GM12878 (cell line): ENCODE data around the gene SLIT1. TPM values are rescaled to one million over a fixed set of nuclear protein-coding genes. Genes with fewer than 3 reads are reported as not detected.

ENCODE experiments used
- ATAC-seq: fragments of 200-7000 bp; cut with Tn5 transposase; 3 replicates; pipeline ENCODE4 v1.9.1; 2020; ENCODE audit warnings: mild to moderate bottlenecking, moderate library complexity
- BruUV-seq: library from RNA; stranded (reverse); fragments of 400-500 nt; replicated peaks from 2 replicates; lab custom pipeline; 2021; lab: Mats Ljungman, UMichigan
- CTCF ChIA-PET: fragments of 300-600 bp; sonication (Branson Sonifier 250); formaldehyde crosslinking; extraction: SDS; loops from one replicate; lab custom pipeline; 2021; ENCODE audit warnings: inconsistent platforms; lab: Yijun Ruan, JAX
- POLR2A ChIA-PET: fragments of 350-600 bp; formaldehyde crosslinking; extraction: SDS; loops from one replicate; lab custom pipeline; 2021; ENCODE audit warnings: inconsistent platforms; lab: Charles Lee
- RAD21 ChIA-PET: fragments of 300-600 bp; sonication (Branson Sonifier 250); formaldehyde crosslinking; loops from one replicate; lab custom pipeline; 2023; ENCODE audit warnings: antibody characterized with exemption; ENCODE audit not compliant: unreplicated experiment; lab: Charles Lee
- SMC1A ChIA-PET: fragments of 300-600 bp; sonication (Branson Sonifier 250); formaldehyde crosslinking; loops from one replicate; lab custom pipeline; 2023; ENCODE audit not compliant: unreplicated experiment, uncharacterized antibody; lab: Charles Lee
- DNase-seq: peaks from one replicate; pipeline ENCODE4 v3.0.0-alpha.2; 2011; ENCODE audit warnings: low read depth, low spot score
- FAIRE-seq: peaks from 3 replicates; lab custom pipeline; 2011; peaks lifted over from hg19 to GRCh38; lab: Jason Lieb, UNC
- H2AFZ ChIP-seq: 2 replicates; pipeline ENCODE4 v1.6.0; 2011; ENCODE audit warnings: low read depth, low read length, control low read depth; ENCODE audit not compliant: control insufficient read depth
- H3K27ac ChIP-seq: 2 replicates; pipeline ENCODE4 v1.5.1; 2011; ENCODE audit warnings: control low read depth; ENCODE audit not compliant: control insufficient read depth, insufficient read depth
- H3K27me3 ChIP-seq, 2 experiments: replicated peaks in 1 of 2; 2 replicates each; pipeline versions ENCODE4 v1.6.0 to v1.6.1; 2011; ENCODE audit warnings: low read length in 1 of 2; ENCODE audit not compliant: control insufficient read depth in 2 of 2, insufficient read depth in 2 of 2
- H3K36me3 ChIP-seq, 2 experiments: 2 replicates each; pipeline ENCODE4 v1.5.1; 2011; ENCODE audit warnings: low read length in 1 of 2; ENCODE audit not compliant: control insufficient read depth in 2 of 2, insufficient read depth in 2 of 2
- H3K4me1 ChIP-seq: 2 replicates; pipeline ENCODE4 v1.6.1; 2011; ENCODE audit warnings: mild to moderate bottlenecking, low read length, moderate library complexity, mixed read lengths; ENCODE audit not compliant: control insufficient read depth, insufficient read depth
- H3K4me2 ChIP-seq: 2 replicates; pipeline ENCODE4 v1.6.0; 2011; ENCODE audit warnings: control low read depth; ENCODE audit not compliant: control insufficient read depth, insufficient read depth
- H3K4me3 ChIP-seq: fragments of 200-600 bp; sonication (generic); 2 replicates; pipeline ENCODE4 v1.5.1; 2016
- H3K79me2 ChIP-seq: 2 replicates; pipeline ENCODE4 v1.6.0; 2011; ENCODE audit warnings: low read length; ENCODE audit not compliant: control insufficient read depth, insufficient read depth
- H3K9ac ChIP-seq: 2 replicates; pipeline ENCODE4 v1.8.0; 2011; ENCODE audit warnings: low read length, control low read depth, mixed read lengths; ENCODE audit not compliant: control insufficient read depth, insufficient read depth
- H3K9me3 ChIP-seq: replicated peaks from 3 replicates; pipeline ENCODE4 v1.5.1; 2011; ENCODE audit warnings: mild to moderate bottlenecking, low read length; ENCODE audit not compliant: control insufficient read depth, insufficient read depth
- H4K20me1 ChIP-seq: 2 replicates; pipeline ENCODE4 v1.6.0; 2011; ENCODE audit not compliant: control insufficient read depth, insufficient read depth
- BACH1 ChIP-seq: fragments of 450-650 bp; IDR thresholded peaks from 2 replicates; pipeline ENCODE4 v1.6.1; 2017; ENCODE audit warnings: mild to moderate bottlenecking, borderline replicate concordance
- CHD4 ChIP-seq: fragments of 200-600 bp; sonication (generic); IDR thresholded peaks from 2 replicates; pipeline ENCODE4 v1.6.1; 2016; ENCODE audit warnings: mild to moderate bottlenecking
- HDGF ChIP-seq: fragments of 450-650 bp; IDR thresholded peaks from 2 replicates; pipeline ENCODE4 v1.6.1; 2016; ENCODE audit warnings: antibody characterized with exemption
- SMAD1 ChIP-seq: fragments of 450-650 bp; IDR thresholded peaks from 2 replicates; pipeline ENCODE4 v1.6.1; 2018; ENCODE audit warnings: mild to moderate bottlenecking, low read depth; ENCODE audit not compliant: partially characterized antibody
- STAT3 ChIP-seq: IDR thresholded peaks from 2 replicates; pipeline ENCODE4 v1.6.1; 2011; ENCODE audit warnings: low read depth, low read length, improper control_type of control experiment
- ZZZ3 ChIP-seq: IDR thresholded peaks from 2 replicates; pipeline ENCODE4 v1.6.1; 2011; ENCODE audit warnings: low read depth; ENCODE audit not compliant: control insufficient read depth, insufficient read length
- WGBS: methylation state at CpG from one replicate; pipeline ENCODE4 v1.1.6; 2016; ENCODE audit warnings: low lambda C conversion rate; ENCODE audit not compliant: insufficient replicate concordance, insufficient coverage; ENCODE audit errors: missing lambda C conversion rate; 5-methylcytosine and 5-hydroxymethylcytosine counted together
- in situ Hi-C: fragments of 300-500 bp; cut with MboI; formaldehyde crosslinking; loops from 9 replicates; pipeline ENCODE4 v1.14.3; 2018; ENCODE audit warnings: mixed read lengths
- intact Hi-C: fragments of 100-400 bp; cut with micrococcal nuclease; formaldehyde crosslinking; loops from one replicate; pipeline ENCODE4 v1.14.2; 2022; ENCODE audit not compliant: unreplicated experiment
- polyA plus RNA-seq, 11 experiments: library from polyadenylated mRNA; depleted of rRNA in 4 of 11; unstranded in 6 of 11; stranded (reverse) in 5 of 11; fragments of >200 nt; fragmentation: Nextera tagmentation in 4 of 11; fragmentation: Illumina TruSeq in 1 of 11; extraction: Ambion mirVana in 4 of 11; extraction: Trizol in 1 of 11; gene quantifications; 1 replicate in 1 of 11; 2 replicates in 10 of 11; pipeline versions ENCODE4 v1.2.1 to v1.2.3, GENCODE V29; 2011 to 2016; ENCODE audit warnings: inconsistent platforms in 2 of 11, missing spikeins in 2 of 11, low read depth in 1 of 11
- total RNA-seq, 4 experiments: library from RNA; depleted of rRNA in 3 of 4; stranded (reverse); fragments of >200 nt in 3 of 4; fragmentation: Illumina TruSeq in 1 of 4; extraction: Trizol in 1 of 4; gene quantifications; 2 replicates each; pipeline versions ENCODE4 v1.2.1 to v1.2.3, GENCODE V29; 2013 to 2021
- TF ChIP-seq, protein P1 (sequence below): IDR thresholded peaks from 2 replicates; pipeline ENCODE4 v1.6.1; 2012; ENCODE audit warnings: low read depth, low read length, improper control_type of control experiment
- TF ChIP-seq, protein P2 (sequence below): IDR thresholded peaks from 2 replicates; pipeline ENCODE4 v1.6.1; 2011; ENCODE audit warnings: mild to moderate bottlenecking, low read depth, low read length, moderate library complexity; ENCODE audit not compliant: insufficient replicate concordance
- TF ChIP-seq, protein P3 (sequence below): IDR thresholded peaks from 2 replicates; pipeline ENCODE4 v1.6.1; 2011; ENCODE audit warnings: borderline replicate concordance, low read depth, mild to moderate bottlenecking, moderate library complexity, low read length; ENCODE audit not compliant: insufficient read depth, poor library complexity, severe bottlenecking

SLIT1 gene
- total and polyA plus RNA-seq, 10 of the 15 experiments (the other 5 are each of a cell fraction or from before 2014, with no cell fraction given) = 0.04 to 0.19 (median 0.06) TPM; not detected in 4

DNA sequence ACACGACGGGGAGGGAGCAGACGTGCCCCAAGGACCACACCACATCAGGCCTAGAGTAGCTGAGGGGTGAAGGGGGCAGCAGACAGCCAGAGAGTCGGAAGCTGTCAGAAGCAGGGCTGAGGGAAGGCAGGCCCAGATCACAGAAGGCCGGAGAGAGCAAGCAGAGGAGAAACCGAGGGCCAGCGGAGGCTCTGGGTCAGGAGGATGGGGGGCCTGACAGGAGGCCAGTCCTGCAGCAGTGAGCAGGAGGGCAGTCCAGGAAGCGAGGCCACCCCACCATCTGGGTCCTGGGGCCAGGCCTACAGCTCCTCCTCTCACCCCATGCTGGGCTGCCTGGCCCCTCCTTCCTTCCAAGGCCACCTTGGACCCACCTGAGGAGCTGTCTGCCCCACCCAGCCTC lies 20.3 kb downstream of the SLIT1 start:
- intact Hi-C loops (no loop called here), in situ Hi-C loops (no loop called here)
- CTCF ChIA-PET = interaction anchor here (0.6 kb wide), 2 partner anchors 25 to 876 kb away, joined by 3 read pairs; no protein-coding TSS in a partner anchor
- Histone ChIP-seq H3K79me2 (no peaks in the 10 kb centered on the region), H3K4me2 (no peak overlapping the region), H3K9me3 (no peaks in the 10 kb centered on the region), H3K27me3 (no peaks in the 10 kb centered on the region; a peak in 1 of 4 replicates), H3K9ac (no peak overlapping the region), H3K36me3 (no peaks in the 10 kb centered on the region), H3K4me3 (no peak overlapping the region), H4K20me1 (no peaks in the 10 kb centered on the region), H2AFZ (no peak overlapping the region), H3K27ac (no peak overlapping the region), H3K4me1 (no peaks in the 10 kb centered on the region)
- RAD21 ChIA-PET = interaction anchor here (0.8 kb wide), 1 partner anchor 93 kb away, joined by 4 read pairs; no protein-coding TSS in a partner anchor
- POLR2A ChIA-PET = no interaction called here
- no peak for FAIRE-seq
- DNase-seq = no peak
- 62% methylated on average over 8 of the region's 8 CpGs for WGBS
- BruUV-seq = no TSS peak
- SMC1A ChIA-PET = no interaction called here
- ATAC-seq = no peak
- TF ChIP-seq, protein P1, sequence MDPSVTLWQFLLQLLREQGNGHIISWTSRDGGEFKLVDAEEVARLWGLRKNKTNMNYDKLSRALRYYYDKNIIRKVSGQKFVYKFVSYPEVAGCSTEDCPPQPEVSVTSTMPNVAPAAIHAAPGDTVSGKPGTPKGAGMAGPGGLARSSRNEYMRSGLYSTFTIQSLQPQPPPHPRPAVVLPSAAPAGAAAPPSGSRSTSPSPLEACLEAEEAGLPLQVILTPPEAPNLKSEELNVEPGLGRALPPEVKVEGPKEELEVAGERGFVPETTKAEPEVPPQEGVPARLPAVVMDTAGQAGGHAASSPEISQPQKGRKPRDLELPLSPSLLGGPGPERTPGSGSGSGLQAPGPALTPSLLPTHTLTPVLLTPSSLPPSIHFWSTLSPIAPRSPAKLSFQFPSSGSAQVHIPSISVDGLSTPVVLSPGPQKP = no peak
- TF ChIP-seq BACH1 = no peak
- no peak for TF ChIP-seq ZZZ3
- TF ChIP-seq, protein P2, sequence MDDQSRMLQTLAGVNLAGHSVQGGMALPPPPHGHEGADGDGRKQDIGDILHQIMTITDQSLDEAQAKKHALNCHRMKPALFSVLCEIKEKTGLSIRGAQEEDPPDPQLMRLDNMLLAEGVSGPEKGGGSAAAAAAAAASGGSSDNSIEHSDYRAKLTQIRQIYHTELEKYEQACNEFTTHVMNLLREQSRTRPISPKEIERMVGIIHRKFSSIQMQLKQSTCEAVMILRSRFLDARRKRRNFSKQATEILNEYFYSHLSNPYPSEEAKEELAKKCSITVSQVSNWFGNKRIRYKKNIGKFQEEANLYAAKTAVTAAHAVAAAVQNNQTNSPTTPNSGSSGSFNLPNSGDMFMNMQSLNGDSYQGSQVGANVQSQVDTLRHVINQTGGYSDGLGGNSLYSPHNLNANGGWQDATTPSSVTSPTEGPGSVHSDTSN = no peak
- TF ChIP-seq CHD4 = no peak
- TF ChIP-seq, protein P3, sequence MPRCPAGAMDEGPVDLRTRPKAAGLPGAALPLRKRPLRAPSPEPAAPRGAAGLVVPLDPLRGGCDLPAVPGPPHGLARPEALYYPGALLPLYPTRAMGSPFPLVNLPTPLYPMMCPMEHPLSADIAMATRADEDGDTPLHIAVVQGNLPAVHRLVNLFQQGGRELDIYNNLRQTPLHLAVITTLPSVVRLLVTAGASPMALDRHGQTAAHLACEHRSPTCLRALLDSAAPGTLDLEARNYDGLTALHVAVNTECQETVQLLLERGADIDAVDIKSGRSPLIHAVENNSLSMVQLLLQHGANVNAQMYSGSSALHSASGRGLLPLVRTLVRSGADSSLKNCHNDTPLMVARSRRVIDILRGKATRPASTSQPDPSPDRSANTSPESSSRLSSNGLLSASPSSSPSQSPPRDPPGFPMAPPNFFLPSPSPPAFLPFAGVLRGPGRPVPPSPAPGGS = no peak
- TF ChIP-seq HDGF = no peak
- no peak for TF ChIP-seq STAT3
- TF ChIP-seq SMAD1 = no peak
